CD4-positive, alpha-beta T cell (primary cell): ENCODE results near the gene ARHGAP25. TPM values are rescaled to one million over a fixed set of nuclear protein-coding genes. Genes with fewer than 3 reads are reported as not detected.

Experiments
- ATAC-seq: fragments of 200-7000 bp; cut with Tn5 transposase; one replicate; pipeline ENCODE4 v1.10.0; 2022; ENCODE audit warnings: mild to moderate bottlenecking; ENCODE audit not compliant: poor library complexity
- CTCF ChIA-PET: fragments of 350-600 bp; sonication (Branson Sonifier 250); formaldehyde crosslinking; loops from one replicate; lab custom pipeline; 2021; ENCODE audit warnings: antibody characterized with exemption, inconsistent platforms; lab: Charles Lee
- POLR2A ChIA-PET: fragments of 350-600 bp; sonication (Branson Sonifier 250); formaldehyde crosslinking; loops from one replicate; lab custom pipeline; 2021; ENCODE audit warnings: antibody characterized with exemption, inconsistent platforms; lab: Charles Lee
- DNase-seq, 14 experiments: peaks; one replicate each; pipeline ENCODE4 v3.0.0-alpha.2; 2013 to 2020; ENCODE audit warnings: mixed read lengths in 2 of 14
- H3K27ac ChIP-seq, 2 donors: one replicate each; pipeline versions ENCODE4 v1.5.1 to v1.7.0; 2013; ENCODE audit warnings: low read length in 2 of 2, low read depth in 1 of 2, mild to moderate bottlenecking in 1 of 2
- H3K27me3 ChIP-seq, 2 experiments: 1 replicate in 1 of 2; 2 replicates in 1 of 2; pipeline versions ENCODE4 v1.6.1 to v1.7.0; 2013; ENCODE audit warnings: low read length in 2 of 2, control low read depth in 1 of 2, mild to moderate bottlenecking in 1 of 2, moderate library complexity in 1 of 2; ENCODE audit not compliant: insufficient read depth in 2 of 2, control insufficient read depth in 1 of 2
- H3K36me3 ChIP-seq: one replicate; pipeline ENCODE4 v1.6.1; 2013; ENCODE audit warnings: low read length, control low read depth; ENCODE audit not compliant: insufficient read depth
- H3K4me1 ChIP-seq: one replicate; pipeline ENCODE4 v1.6.1; 2013; ENCODE audit warnings: low read length, control low read depth; ENCODE audit not compliant: insufficient read depth
- H3K4me3 ChIP-seq: one replicate; pipeline ENCODE4 v1.5.1; 2013; ENCODE audit warnings: mild to moderate bottlenecking, low read length, moderate library complexity
- H3K9me3 ChIP-seq, 2 experiments: 1 replicate in 1 of 2; 2 replicates in 1 of 2; pipeline versions ENCODE4 v1.6.1 to v1.7.0; 2013; ENCODE audit warnings: low read length in 2 of 2, mild to moderate bottlenecking in 2 of 2, control low read depth in 1 of 2, moderate library complexity in 1 of 2; ENCODE audit not compliant: control insufficient read depth in 1 of 2, insufficient read depth in 1 of 2
- H3K27ac Mint-ChIP-seq: one replicate; pipeline ENCODE4 v1.8.0; 2020; ENCODE audit warnings: mixed read lengths
- H3K27me3 Mint-ChIP-seq: one replicate; pipeline ENCODE4 v1.8.0; 2021; ENCODE audit warnings: mixed read lengths
- H3K36me3 Mint-ChIP-seq: one replicate; pipeline ENCODE4 v1.8.0; 2021; ENCODE audit warnings: low read depth, mixed read lengths
- H3K4me1 Mint-ChIP-seq: one replicate; pipeline ENCODE4 v1.8.0; 2021; ENCODE audit warnings: low read depth, mixed read lengths
- H3K4me3 Mint-ChIP-seq: one replicate; pipeline ENCODE4 v1.8.0; 2020; ENCODE audit warnings: mild to moderate bottlenecking, mixed read lengths
- H3K9me3 Mint-ChIP-seq: one replicate; pipeline ENCODE4 v1.8.0; 2020; ENCODE audit warnings: mixed read lengths
- intact Hi-C, 2 experiments: fragments of 100-400 bp; cut with DNase I in 1 of 2; cut with micrococcal nuclease in 1 of 2; formaldehyde crosslinking; loops; one replicate each; pipeline versions ENCODE4 v1.15.1 to v1.9.0; 2023 to 2025; cut with DNase I, micrococcal nuclease
- total RNA-seq, 174 experiments: library from RNA in 2 of 174; stranded (reverse) in 2 of 174; gene quantifications; one replicate each; pipeline ENCODE4 v1.2.3 and lab custom pipeline; 2021 to 2026
- TF ChIP-seq, protein P1 (sequence below): fragments of 200-600 bp; IDR thresholded peaks from one replicate; pipeline ENCODE4 v1.8.0; 2022; ENCODE audit warnings: antibody characterized with exemption, mild to moderate bottlenecking

The ARHGAP25 gene
- total RNA-seq, 2 experiments from 2014 or later: 39.3 to 41.8 TPM

DNA sequence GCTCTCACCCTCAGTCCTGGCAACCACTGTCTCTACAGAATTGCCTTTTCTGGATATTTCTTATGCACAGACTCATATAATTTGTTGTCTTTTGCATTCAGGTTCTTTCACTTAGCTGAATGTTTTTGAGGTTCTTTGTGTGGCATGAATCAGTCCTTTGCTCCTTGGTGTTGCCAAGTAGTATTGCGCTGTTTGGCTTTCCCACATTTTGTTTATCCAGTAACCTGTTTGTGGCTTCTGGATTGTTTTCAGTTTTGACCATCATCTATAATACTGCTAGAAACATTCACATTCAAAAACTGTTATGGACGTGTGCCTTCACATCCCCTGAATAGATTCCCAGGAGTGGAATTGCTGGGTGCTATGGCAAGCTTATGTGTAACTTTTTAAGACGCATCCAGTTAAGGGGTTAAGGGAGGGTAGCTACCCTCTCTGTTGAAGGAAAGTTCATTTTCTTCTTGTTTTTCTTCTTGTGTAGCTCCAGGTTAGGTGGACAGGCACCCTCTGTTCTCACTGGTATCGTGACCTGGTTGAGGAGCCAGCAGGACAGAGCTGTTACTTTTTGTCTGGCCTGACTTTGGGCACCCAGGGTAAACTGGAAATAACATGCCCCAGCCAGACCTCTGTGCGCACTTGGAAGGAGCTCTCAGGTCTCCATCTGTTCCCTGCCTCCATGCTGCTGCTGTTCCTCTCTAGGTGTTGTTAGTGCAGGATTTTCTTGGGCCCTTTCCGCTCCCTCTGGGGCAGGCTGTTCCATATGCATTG, 29.6 kb downstream of the ARHGAP25 start:
- Mint-ChIP-seq H3K27me3 (no peaks in the 10 kb centered on the region), H3K4me3 (peak overlapping the region; percentile 93), H3K27ac (peak overlapping the region; percentile 94), H3K36me3 (peaks cover 18% of the 10 kb centered on the region), H3K9me3 (no peaks in the 10 kb centered on the region), H3K4me1 (peaks cover 96% of the 10 kb centered on the region)
- peaks cover 61% of the 10 kb centered on the region for H3K4me1 ChIP-seq
- peaks cover 3% of the 10 kb centered on the region for H3K36me3 ChIP-seq
- ChIA-PET POLR2A (interaction anchor here (0.8 to 10.8 kb wide), 18 partner anchors 7 to 298 kb away, joined by 3 to 238 read pairs (median 6); partner anchors contain the start of genes APLF, ARHGAP25 and FBXO48), CTCF (interaction anchor here (0.9 to 4.7 kb wide), 6 partner anchors 8 to 161 kb away, joined by 3 to 49 read pairs (median 4); no protein-coding TSS in a partner anchor)
- no peaks in the 10 kb centered on the region for H3K9me3 ChIP-seq
- no peak for ATAC-seq
- TF ChIP-seq, protein P1, sequence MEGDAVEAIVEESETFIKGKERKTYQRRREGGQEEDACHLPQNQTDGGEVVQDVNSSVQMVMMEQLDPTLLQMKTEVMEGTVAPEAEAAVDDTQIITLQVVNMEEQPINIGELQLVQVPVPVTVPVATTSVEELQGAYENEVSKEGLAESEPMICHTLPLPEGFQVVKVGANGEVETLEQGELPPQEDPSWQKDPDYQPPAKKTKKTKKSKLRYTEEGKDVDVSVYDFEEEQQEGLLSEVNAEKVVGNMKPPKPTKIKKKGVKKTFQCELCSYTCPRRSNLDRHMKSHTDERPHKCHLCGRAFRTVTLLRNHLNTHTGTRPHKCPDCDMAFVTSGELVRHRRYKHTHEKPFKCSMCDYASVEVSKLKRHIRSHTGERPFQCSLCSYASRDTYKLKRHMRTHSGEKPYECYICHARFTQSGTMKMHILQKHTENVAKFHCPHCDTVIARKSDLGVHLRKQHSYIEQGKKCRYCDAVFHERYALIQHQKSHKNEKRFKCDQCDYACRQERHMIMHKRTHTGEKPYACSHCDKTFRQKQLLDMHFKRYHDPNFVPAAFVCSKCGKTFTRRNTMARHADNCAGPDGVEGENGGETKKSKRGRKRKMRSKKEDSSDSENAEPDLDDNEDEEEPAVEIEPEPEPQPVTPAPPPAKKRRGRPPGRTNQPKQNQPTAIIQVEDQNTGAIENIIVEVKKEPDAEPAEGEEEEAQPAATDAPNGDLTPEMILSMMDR: no peak
- H3K27me3 ChIP-seq: no peaks in the 10 kb centered on the region
- H3K4me3 ChIP-seq: peak overlapping the region; percentile 46
- no peak for DNase-seq
- intact Hi-C loops: no loop called here
- peak overlapping the region; percentile 89 to 93 for H3K27ac ChIP-seq

DNA sequence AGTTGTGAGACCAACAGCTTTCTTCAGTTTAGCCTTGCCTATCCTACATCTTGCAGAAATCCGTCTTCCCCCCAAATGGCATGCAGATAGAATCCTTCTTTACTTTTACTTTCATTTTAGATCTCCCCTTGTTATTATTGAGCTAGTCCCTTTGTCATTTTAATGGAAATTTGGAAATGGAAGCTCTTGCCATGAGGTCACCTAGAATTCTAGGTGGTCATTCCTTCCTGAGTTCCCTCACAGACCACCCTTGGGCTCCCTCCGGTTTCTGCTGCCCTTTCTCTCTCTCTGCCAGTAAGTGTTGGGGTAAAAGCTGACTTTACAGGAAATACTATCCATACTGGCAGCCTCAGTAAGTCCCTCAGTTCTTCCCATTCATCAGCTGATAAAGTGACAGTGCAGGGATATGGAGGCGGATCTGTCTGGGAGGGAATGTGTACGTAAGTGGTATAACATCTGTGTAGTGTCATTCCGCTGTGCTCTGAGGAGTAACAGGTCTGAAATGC, 30.2 kb downstream of the ARHGAP25 start:
- TF ChIP-seq, protein P1: no peak
- ATAC-seq: no peak
- Histone ChIP-seq H3K4me3 (peak overlapping the region; percentile 46), H3K4me1 (peaks cover 68% of the 10 kb centered on the region), H3K27ac (peak overlapping the region; percentile 89 to 93), H3K27me3 (no peaks in the 10 kb centered on the region), H3K9me3 (no peaks in the 10 kb centered on the region), H3K36me3 (peaks cover 3% of the 10 kb centered on the region)
- ChIA-PET CTCF (interaction anchor here (0.9 to 4.7 kb wide), 6 partner anchors 9 to 160 kb away, joined by 3 to 49 read pairs (median 4); no protein-coding TSS in a partner anchor), POLR2A (interaction anchor here (0.8 to 10.8 kb wide), 18 partner anchors 8 to 298 kb away, joined by 3 to 238 read pairs (median 6); partner anchors contain the start of genes APLF, ARHGAP25 and FBXO48)
- no peaks in the 10 kb centered on the region for H3K9me3 Mint-ChIP-seq
- peaks cover 14% of the 10 kb centered on the region for H3K36me3 Mint-ChIP-seq
- no peaks in the 10 kb centered on the region for H3K27me3 Mint-ChIP-seq
- H3K27ac Mint-ChIP-seq: peak overlapping the region; percentile 94
- H3K4me1 Mint-ChIP-seq: peaks cover 96% of the 10 kb centered on the region
- DNase-seq: peak in 2 of 14 experiments; percentile 47 to 58
- intact Hi-C loops: no loop called here
- H3K4me3 Mint-ChIP-seq: peak overlapping the region; percentile 93

DNA sequence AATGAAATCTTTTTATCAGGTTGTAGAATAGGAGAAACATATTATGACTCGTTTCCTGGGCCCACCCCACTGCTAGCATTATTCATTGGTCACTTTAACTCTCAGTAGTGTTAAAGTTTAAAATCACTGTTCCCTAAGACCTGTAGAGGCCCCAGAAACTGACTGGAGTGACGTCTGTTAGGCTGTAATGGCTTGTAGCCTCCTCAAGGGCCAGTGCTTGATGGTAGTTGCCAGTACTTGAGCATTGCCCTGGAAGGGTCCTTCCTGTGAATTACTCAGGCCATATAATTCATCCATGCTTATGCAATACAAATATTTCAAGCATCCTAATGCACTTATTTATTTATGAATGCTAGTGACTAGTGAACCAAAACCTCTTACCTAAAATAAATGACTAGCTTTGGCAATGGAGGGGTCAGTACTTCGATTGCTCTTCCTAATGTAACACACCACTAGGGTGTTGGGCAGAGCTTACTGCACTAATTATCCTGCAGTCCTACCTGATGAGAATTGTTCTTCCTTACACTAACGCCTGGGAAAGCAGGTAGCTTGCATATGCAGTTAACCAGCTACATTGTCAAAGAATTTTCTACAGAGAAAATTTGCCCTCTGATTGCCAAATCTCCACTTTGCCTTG, 31.2 kb downstream of the ARHGAP25 start:
- Histone ChIP-seq H3K4me3 (peak overlapping the region; percentile 42), H3K27ac (peak overlapping the region; percentile 89 to 93), H3K36me3 (no peaks in the 10 kb centered on the region), H3K4me1 (peaks cover 78% of the 10 kb centered on the region), H3K27me3 (no peaks in the 10 kb centered on the region), H3K9me3 (no peaks in the 10 kb centered on the region)
- peak overlapping the region; percentile 84 for H3K4me3 Mint-ChIP-seq
- ChIA-PET CTCF (interaction anchor here (0.7 to 4.1 kb wide), 10 partner anchors 9 to 71 kb away, joined by 3 to 37 read pairs (median 4); no protein-coding TSS in a partner anchor), POLR2A (interaction anchor here (0.6 to 10.8 kb wide), 34 partner anchors 9 to 1339 kb away, joined by 3 to 238 read pairs (median 4); partner anchors contain the start of genes APLF, ARHGAP25, FBXO48 and NFU1)
- TF ChIP-seq, protein P1: no peak
- peaks cover 20% of the 10 kb centered on the region for H3K36me3 Mint-ChIP-seq
- DNase-seq (peak in 3 of 14 experiments; percentile 29 to 55 (median 42)), ATAC-seq (no peak)
- H3K27me3 Mint-ChIP-seq: no peaks in the 10 kb centered on the region
- H3K9me3 Mint-ChIP-seq: no peaks in the 10 kb centered on the region
- intact Hi-C loops: loop anchor here in 1 of 2 experiments (2.0 kb wide), 2 partner anchors 29 to 31 kb away; partner anchors contain the start of gene ARHGAP25
- H3K27ac Mint-ChIP-seq: peak overlapping the region; percentile 94
- H3K4me1 Mint-ChIP-seq: peaks cover 98% of the 10 kb centered on the region
